ENCODE data around the gene APOBEC3F. TPM values are rescaled to one million over a fixed set of nuclear protein-coding genes. Genes with fewer than 3 reads are reported as not detected.

APOBEC3F gene
- total RNA-seq, 4 donors from 2014 or later = 2.6 to 6.8 (median 4.8) TPM; not detected in 1

- intact Hi-C loops (cut with DNase I; ENCODE audit: low total_unique reads) (no loop called here), in situ Hi-C loops (cut with MboI; ENCODE audit: low pct_ligation_motif_present in 1 of 4, low pct_unique_long_range_greater_than_20kb in 1 of 4, low sequenced_read_pairs in 3 of 4) (loop anchor here in 2 of 4 donors (25.0 kb wide), 2 partner anchors 88 to 288 kb away; partner anchors contain the start of gene RPL3 (in 2 of the 2))
- H3K4me1 ChIP-seq = peaks cover 5 to 19% (median 14%) of the 10 kb centered on the region in 4 donors
- WGBS, 2 donors (ENCODE audit: low coverage in 1 of 2) = 78 to 92% methylated on average over 4 to 13 of the region's 15 CpGs
- no peak for TF ChIP-seq POLR2AphosphoS5 (IDR thresholded peaks at IDR 0.05)
- TF ChIP-seq POLR2A (IDR thresholded peaks at IDR 0.05) = no peak
- TF ChIP-seq CTCF (IDR thresholded peaks at IDR 0.05) = no peak
- TF ChIP-seq EP300 (IDR thresholded peaks at IDR 0.05; ENCODE audit: low read depth) = no peak
- DNase-seq = no peak
- H3K27me3 ChIP-seq = no peaks in the 10 kb centered on the region
- H3K36me3 ChIP-seq = no peaks in the 10 kb centered on the region
- H3K9me3 ChIP-seq = no peaks in the 10 kb centered on the region
- H3K4me3 ChIP-seq = no peak overlapping the region
- no peak overlapping the region for H3K27ac ChIP-seq
Observed at GRCh38 chr22:39024519-39025308, 15.9 kb upstream of the APOBEC3F start.

GRCh38 chr22:39026509-39027150, 14.0 kb upstream of the APOBEC3F start:
- TF ChIP-seq EP300 (IDR thresholded peaks at IDR 0.05; ENCODE audit: low read depth) (no peak), POLR2AphosphoS5 (IDR thresholded peaks at IDR 0.05) (no peak), CTCF (IDR thresholded peaks at IDR 0.05) (no peak), POLR2A (IDR thresholded peaks at IDR 0.05) (no peak)
- Histone ChIP-seq H3K36me3 (no peaks in the 10 kb centered on the region), H3K27ac (no peak overlapping the region), H3K4me3 (no peak overlapping the region), H3K27me3 (no peaks in the 10 kb centered on the region), H3K9me3 (no peaks in the 10 kb centered on the region), H3K4me1 (peaks cover 3 to 9% (median 6%) of the 10 kb centered on the region in 4 donors)
- 88 to 100% methylated on average over 2 to 12 of the region's 12 CpGs for WGBS, 2 donors (ENCODE audit: low coverage in 1 of 2)
- intact Hi-C loops (cut with DNase I; ENCODE audit: low total_unique reads) (no loop called here), in situ Hi-C loops (cut with MboI; ENCODE audit: low pct_ligation_motif_present in 1 of 4, low pct_unique_long_range_greater_than_20kb in 1 of 4, low sequenced_read_pairs in 3 of 4) (no loop called here)
- no peak for DNase-seq

GRCh38 chr22:39027717-39028116, 12.9 kb upstream of the APOBEC3F start:
- DNase-seq = no peak
- whole genome bisulfite sequencing, 2 donors (ENCODE audit: low coverage in 1 of 2) = 92% methylated on average over 4 of the region's 4 CpGs; no CpG with 5 or more reads in 1 of the 2 donors
- no peaks in the 10 kb centered on the region for H3K36me3 ChIP-seq
- H3K27me3 ChIP-seq = no peaks in the 10 kb centered on the region
- H3K4me1 ChIP-seq = no peaks in the 10 kb centered on the region
- in situ Hi-C loops (cut with MboI; ENCODE audit: low pct_ligation_motif_present in 1 of 4, low pct_unique_long_range_greater_than_20kb in 1 of 4, low sequenced_read_pairs in 3 of 4) (no loop called here), intact Hi-C loops (cut with DNase I; ENCODE audit: low total_unique reads) (no loop called here)
- no peak overlapping the region for H3K27ac ChIP-seq
- no peak overlapping the region for H3K4me3 ChIP-seq
- H3K9me3 ChIP-seq = no peaks in the 10 kb centered on the region
- no peak for TF ChIP-seq CTCF (IDR thresholded peaks at IDR 0.05)
- TF ChIP-seq EP300 (IDR thresholded peaks at IDR 0.05; ENCODE audit: low read depth) = no peak
- TF ChIP-seq POLR2A (IDR thresholded peaks at IDR 0.05) = no peak
- no peak for TF ChIP-seq POLR2AphosphoS5 (IDR thresholded peaks at IDR 0.05)

GRCh38 chr22:39028281-39028680, 12.4 kb upstream of the APOBEC3F start:
- H3K36me3 ChIP-seq = no peaks in the 10 kb centered on the region
- H3K9me3 ChIP-seq = no peaks in the 10 kb centered on the region
- H3K27ac ChIP-seq = no peak overlapping the region
- in situ Hi-C loops (cut with MboI; ENCODE audit: low pct_ligation_motif_present in 1 of 4, low pct_unique_long_range_greater_than_20kb in 1 of 4, low sequenced_read_pairs in 3 of 4) = no loop called here
- TF ChIP-seq CTCF (IDR thresholded peaks at IDR 0.05) = no peak
- TF ChIP-seq POLR2AphosphoS5 (IDR thresholded peaks at IDR 0.05) = no peak
- no peaks in the 10 kb centered on the region for H3K27me3 ChIP-seq
- intact Hi-C loops (cut with DNase I; ENCODE audit: low total_unique reads) = no loop called here
- no peaks in the 10 kb centered on the region for H3K4me1 ChIP-seq
- WGBS, 2 donors (ENCODE audit: low coverage in 1 of 2) = 93 to 96% methylated on average over 3 to 11 of the region's 11 CpGs
- no peak overlapping the region for H3K4me3 ChIP-seq
- DNase-seq = no peak
